D721Med (cell line): ENCODE measurements around the gene SFXN5.

Source experiments
- DNase-seq: peaks from one replicate; pipeline ENCODE4 v3.0.0; 2011; ENCODE audit warnings: low spot score; ENCODE audit not compliant: insufficient read length
- FAIRE-seq: peaks from 2 replicates; lab custom pipeline; 2011; peaks lifted over from hg19 to GRCh38; lab: Jason Lieb, UNC
- CTCF ChIP-seq: IDR thresholded peaks from 2 replicates; pipeline ENCODE4 v1.5.1; 2012; ENCODE audit warnings: mild to moderate bottlenecking, control low read depth; ENCODE audit not compliant: insufficient read depth; ENCODE audit errors: missing control alignments

Gene SFXN5

GRCh38 chr2:73081181-73081671 is 9.7 kb upstream of the SFXN5 start:
- no peak for FAIRE-seq
- TF ChIP-seq CTCF = no peak
- DNase-seq = no peak

GRCh38 chr2:73080321-73081131 is 9.0 kb upstream of the SFXN5 start:
- no peak for TF ChIP-seq CTCF
- FAIRE-seq (no peak), DNase-seq (no peak)

DNA sequence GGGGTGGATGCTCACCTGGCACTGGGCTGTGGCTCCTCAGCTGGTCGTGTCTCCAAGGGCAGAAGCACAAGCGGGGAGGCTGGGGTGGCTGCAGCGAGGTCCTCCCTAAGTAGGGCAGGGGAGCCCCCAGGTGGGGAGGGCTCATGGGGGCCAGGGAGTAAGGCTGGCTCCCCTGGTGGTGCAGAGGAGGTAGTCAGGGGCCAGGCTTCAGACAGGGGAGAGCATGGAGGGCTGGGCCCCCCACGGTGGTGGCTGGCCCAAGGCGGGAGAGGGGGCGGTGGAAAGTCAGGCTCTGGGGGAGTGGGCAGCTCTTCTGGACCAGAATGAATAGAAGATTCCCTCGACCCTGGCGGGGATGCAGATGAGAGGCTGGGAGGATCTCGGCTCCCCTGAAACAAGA is 8.1 kb upstream of the SFXN5 start:
- TF ChIP-seq CTCF = no peak
- DNase-seq (no peak), FAIRE-seq (no peak)

GRCh38 chr2:73078457-73079411 is 7.2 kb upstream of the SFXN5 start:
- TF ChIP-seq CTCF = no peak
- DNase-seq (no peak), FAIRE-seq (no peak)

DNA sequence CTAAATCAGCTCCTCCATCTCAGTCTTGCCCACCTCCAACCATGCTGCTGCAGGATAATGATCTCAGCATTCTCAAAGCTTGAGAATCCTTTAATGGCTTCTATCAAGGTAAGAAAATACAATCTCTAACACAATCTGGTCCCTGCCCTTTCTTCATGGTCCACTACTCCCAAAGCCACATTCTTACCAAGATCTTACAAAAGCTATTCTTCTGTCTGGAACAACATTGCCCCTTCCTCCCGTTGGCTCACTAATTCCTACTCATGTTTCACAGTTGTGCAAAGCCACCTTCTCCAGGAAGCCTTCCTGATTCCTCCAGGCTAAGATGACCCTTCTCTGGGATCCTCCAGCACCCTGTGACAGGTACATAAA is 5.9 kb upstream of the SFXN5 start:
- FAIRE-seq = no peak
- DNase-seq = no peak
- TF ChIP-seq CTCF = no peak

- DNase-seq = no peak
- FAIRE-seq = no peak
- no peak for TF ChIP-seq CTCF
Measured at GRCh38 chr2:73076701-73077423, 5.3 kb upstream of the SFXN5 start.
